Panc1 (cell line): ENCODE measurements around the gene POLN. TPM values are rescaled to one million over a fixed set of nuclear protein-coding genes. Genes with fewer than 3 reads are reported as not detected.

Experiments
- ATAC-seq: fragments of 200-7000 bp; cut with Tn5 transposase; 2 replicates; pipeline ENCODE4 v1.9.1; 2020; ENCODE audit warnings: mild to moderate bottlenecking, moderate library complexity
- BruUV-seq: library from RNA; stranded (reverse); fragments of 400-500 nt; replicated peaks from 2 replicates; lab custom pipeline; 2021; lab: Mats Ljungman, UMichigan
- CTCF ChIA-PET: fragments of 300-600 bp; sonication (Branson Sonifier 250); formaldehyde crosslinking; loops from one replicate; lab custom pipeline; 2022; ENCODE audit warnings: antibody characterized with exemption; lab: Charles Lee
- POLR2A ChIA-PET: fragments of 300-600 bp; sonication (Branson Sonifier 250); formaldehyde crosslinking; loops from one replicate; lab custom pipeline; 2022; ENCODE audit warnings: antibody characterized with exemption; lab: Charles Lee
- DNase-seq: peaks from one replicate; pipeline ENCODE4 v3.0.0-alpha.2; 2010; ENCODE audit warnings: low read depth, low spot score
- H3K27ac ChIP-seq: 2 replicates; pipeline ENCODE4 v1.5.1; 2011; ENCODE audit warnings: mild to moderate bottlenecking, low read length, inconsistent platforms
- H3K27me3 ChIP-seq: fragments of 200-500 bp; sonication (Bioruptor generic); 2 replicates; pipeline ENCODE4 v1.6.0; 2014; ENCODE audit warnings: low read length, inconsistent platforms; ENCODE audit not compliant: control insufficient read depth, insufficient read depth
- H3K36me3 ChIP-seq: fragments of 200-500 bp; sonication (Bioruptor generic); 2 replicates; pipeline ENCODE4 v1.5.1; 2014; ENCODE audit warnings: inconsistent platforms, mild to moderate bottlenecking, low read length, moderate library complexity; ENCODE audit not compliant: control insufficient read depth, insufficient read depth
- H3K4me1 ChIP-seq: 2 replicates; pipeline ENCODE4 v1.5.1; 2011; ENCODE audit warnings: inconsistent platforms, mild to moderate bottlenecking, low read length, moderate library complexity; ENCODE audit not compliant: control insufficient read depth, insufficient read depth
- H3K4me3 ChIP-seq, 2 experiments: 2 replicates each; pipeline ENCODE4 v1.5.1; 2011 to 2012; ENCODE audit warnings: low read depth in 2 of 2, low read length in 2 of 2, mild to moderate bottlenecking in 2 of 2, inconsistent platforms in 1 of 2, moderate library complexity in 1 of 2
- H3K9me3 ChIP-seq: fragments of 200-500 bp; sonication (Bioruptor generic); 2 replicates; pipeline ENCODE4 v1.5.1; 2014; ENCODE audit warnings: low read depth, mild to moderate bottlenecking, inconsistent platforms, low read length, moderate library complexity; ENCODE audit not compliant: control insufficient read depth, insufficient read depth
- CTCF ChIP-seq: fragments of 450-650 bp; IDR thresholded peaks from 2 replicates; pipeline ENCODE4 v1.5.1; 2017; ENCODE audit warnings: mild to moderate bottlenecking
- POLR2AphosphoS5 ChIP-seq: IDR thresholded peaks from 2 replicates; pipeline ENCODE4 v1.6.1; 2012; ENCODE audit warnings: mild to moderate bottlenecking, low read depth, low read length, moderate library complexity
- REST ChIP-seq, 2 experiments: IDR thresholded peaks; 2 replicates each; pipeline ENCODE4 v1.6.1; 2011 to 2012; ENCODE audit warnings: low read depth in 2 of 2, control low read depth in 1 of 2, low read length in 1 of 2, mild to moderate bottlenecking in 1 of 2, moderate library complexity in 1 of 2; ENCODE audit not compliant: insufficient read depth in 1 of 2
- SIN3A ChIP-seq: IDR thresholded peaks from 2 replicates; pipeline ENCODE4 v1.6.1; 2012; ENCODE audit warnings: low read depth, mild to moderate bottlenecking, low read length, moderate library complexity, borderline replicate concordance; ENCODE audit not compliant: insufficient read depth
- TCF7L2 ChIP-seq: IDR thresholded peaks from 2 replicates; pipeline ENCODE4 v1.6.1; 2011; ENCODE audit warnings: mild to moderate bottlenecking, low read depth, low read length, inconsistent platforms
- in situ Hi-C: cut with HindIII; loops from 2 replicates; pipeline ENCODE4 v1.10.0; 2016; ENCODE audit warnings: low sequenced_read_pairs, low pct_unique_long_range_greater_than_20kb
- intact Hi-C: fragments of 100-400 bp; cut with micrococcal nuclease; formaldehyde crosslinking; loops from one replicate; pipeline ENCODE4 v1.10.0; 2022; ENCODE audit not compliant: unreplicated experiment
- total RNA-seq: library from RNA; stranded (reverse); gene quantifications from one replicate; pipeline ENCODE4 v1.2.1, GENCODE V29; 2021; ENCODE audit not compliant: unreplicated experiment

Gene POLN
- total RNA-seq, 1 experiment from 2014 or later = 4.3 TPM

DNA sequence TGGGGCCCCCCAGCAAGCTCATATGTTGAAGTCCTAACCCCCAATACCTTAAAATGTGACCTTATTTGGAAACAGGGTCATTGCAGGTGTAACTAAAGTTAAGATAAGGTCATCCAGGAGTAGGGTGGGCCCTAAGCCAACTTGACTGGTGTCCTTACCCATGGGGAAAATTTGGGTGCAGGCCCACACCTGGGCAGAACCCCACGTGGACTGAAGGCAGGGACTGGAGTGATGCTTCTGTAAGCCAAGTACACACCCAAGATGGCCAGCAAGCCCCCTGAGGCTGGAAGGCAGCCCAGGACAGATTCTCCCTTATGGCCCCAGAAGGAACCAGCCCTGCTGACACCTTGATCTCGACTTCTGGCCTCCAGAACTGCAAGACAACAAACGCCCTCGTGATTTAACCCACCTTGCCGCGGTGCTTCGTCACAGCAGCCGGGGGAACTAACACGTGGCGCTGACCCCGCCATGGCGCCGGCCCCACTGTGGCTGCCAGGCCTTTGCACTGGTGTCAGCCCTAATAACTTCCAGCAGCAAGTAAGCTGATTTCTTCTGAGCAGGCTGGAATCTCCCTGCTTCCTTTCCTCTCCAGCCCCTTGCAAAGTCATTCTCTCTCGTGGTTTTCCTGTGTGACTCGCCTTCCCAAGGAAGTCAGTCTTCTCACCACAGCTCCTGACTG lies 43.2 kb upstream of the POLN start:
- in situ Hi-C loops (no loop called here), intact Hi-C loops (no loop called here)
- DNase-seq (no peak), ATAC-seq (peak; percentile 23; the same call in 1 of the 2 replicates)
- no peaks in the 10 kb centered on the region for H3K4me1 ChIP-seq
- no peak overlapping the region for H3K27ac ChIP-seq
- H3K27me3 ChIP-seq = no peaks in the 10 kb centered on the region
- POLR2A ChIA-PET = no interaction called here
- H3K36me3 ChIP-seq = no peaks in the 10 kb centered on the region
- no peak overlapping the region for H3K4me3 ChIP-seq
- no peaks in the 10 kb centered on the region for H3K9me3 ChIP-seq
- CTCF ChIA-PET = no interaction called here
- BruUV-seq = no TSS peak
- TF ChIP-seq POLR2AphosphoS5 (no peak), TCF7L2 (no peak), REST (IDR thresholded peaks at IDR 0.05; ENCODE audit: insufficient read depth in 1 of 2, low read depth in 2 of 2, low read length in 1 of 2) (no peak), CTCF (no peak), SIN3A (no peak)

DNA sequence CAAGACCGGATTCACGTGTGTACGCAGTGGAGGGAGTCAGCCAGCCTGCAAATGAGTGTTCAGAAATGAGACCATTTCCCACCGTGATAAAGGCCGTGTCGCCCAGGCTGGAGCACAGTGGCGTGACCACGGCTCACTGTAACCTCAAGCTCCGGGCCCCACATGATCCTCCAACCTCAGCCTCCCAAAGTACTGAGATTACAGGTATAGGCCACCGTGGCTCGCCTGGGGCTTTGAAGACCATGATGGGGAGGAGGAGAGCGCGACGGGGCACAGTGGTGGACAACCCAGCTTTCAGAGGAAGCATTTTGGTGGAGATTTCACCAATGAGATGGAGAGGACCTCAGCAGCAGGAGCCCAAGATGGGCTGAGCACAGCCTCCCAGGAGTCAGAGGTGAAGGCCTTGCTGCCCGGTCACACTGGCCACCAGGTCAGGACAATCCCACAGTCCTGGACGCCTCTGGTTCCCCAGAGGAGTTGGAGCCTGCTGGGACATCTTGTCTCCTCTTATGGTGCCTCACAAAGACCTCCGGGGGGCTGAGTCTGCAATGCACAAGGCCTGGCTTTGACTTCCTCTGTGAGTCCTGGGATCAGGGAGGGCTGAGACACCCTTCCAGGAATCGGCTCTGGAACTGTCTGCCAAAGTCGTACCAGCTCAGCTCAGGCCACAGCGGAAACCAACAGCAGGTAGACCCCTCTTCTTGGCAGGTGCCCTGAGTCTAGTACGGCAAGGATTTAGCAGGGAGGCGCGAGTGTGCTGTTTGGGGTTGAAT lies 42.4 kb upstream of the POLN start:
- no peak overlapping the region for H3K27ac ChIP-seq
- POLR2A ChIA-PET = no interaction called here
- TF ChIP-seq SIN3A (no peak), REST (IDR thresholded peaks at IDR 0.05; ENCODE audit: insufficient read depth in 1 of 2, low read depth in 2 of 2, low read length in 1 of 2) (no peak), TCF7L2 (no peak), POLR2AphosphoS5 (no peak), CTCF (no peak)
- no peaks in the 10 kb centered on the region for H3K9me3 ChIP-seq
- no peak overlapping the region for H3K4me3 ChIP-seq
- in situ Hi-C loops (no loop called here), intact Hi-C loops (no loop called here)
- DNase-seq (no peak), ATAC-seq (no peak)
- H3K4me1 ChIP-seq = no peaks in the 10 kb centered on the region
- no peaks in the 10 kb centered on the region for H3K36me3 ChIP-seq
- H3K27me3 ChIP-seq = no peaks in the 10 kb centered on the region
- CTCF ChIA-PET = no interaction called here
- BruUV-seq = no TSS peak
